NCI-H774 (cell line): ENCODE results near the gene ARPC2.
"Not testable (repeated sequence)": the region's sequence is repeated elsewhere in the genome, so short reads cannot be mapped to it uniquely, and the experiment has no call there.

Experiments used
- DNase-seq: peaks from one replicate; lab custom pipeline; 2025; lab: John Stamatoyannopoulos, UW

Gene ARPC2

GRCh38 chr2:218270721-218271486, 53.9 kb downstream of the ARPC2 start:
- DNase-seq, result no peak

GRCh38 chr2:218271487-218271797, 54.5 kb downstream of the ARPC2 start:
- DNase-seq, result no peak

GRCh38 chr2:218271865-218272530, 55.0 kb downstream of the ARPC2 start:
- no peak for DNase-seq

- DNase-seq, result peak; percentile 28
Measured at GRCh38 chr2:218272531-218273212, 55.7 kb downstream of the ARPC2 start.

- not testable (repeated sequence) for DNase-seq
Measured at GRCh38 chr2:218273214-218273907, 56.4 kb downstream of the ARPC2 start.

GRCh38 chr2:218273908-218274249, 56.9 kb downstream of the ARPC2 start:
- no peak for DNase-seq

- DNase-seq, result no peak
Measured at GRCh38 chr2:218274586-218274985, 57.6 kb downstream of the ARPC2 start.

- no peak for DNase-seq
Measured at GRCh38 chr2:218275371-218276072, 58.5 kb downstream of the ARPC2 start.

GRCh38 chr2:218276986-218277755, 60.2 kb downstream of the ARPC2 start:
- DNase-seq, result no peak

GRCh38 chr2:218277921-218278320, 60.9 kb downstream of the ARPC2 start:
- no peak for DNase-seq

GRCh38 chr2:218278531-218279360, 61.8 kb downstream of the ARPC2 start:
- DNase-seq, result no peak

- no peak for DNase-seq
Measured at GRCh38 chr2:218280260-218280870, 63.4 kb downstream of the ARPC2 start.

GRCh38 chr2:218281449-218281848, 64.5 kb downstream of the ARPC2 start:
- no peak for DNase-seq

- DNase-seq, result no peak
Measured at GRCh38 chr2:218282173-218282991, 65.4 kb downstream of the ARPC2 start.

GRCh38 chr2:218284106-218284811, 67.3 kb downstream of the ARPC2 start:
- DNase-seq, result no peak

- DNase-seq, result no peak
Measured at GRCh38 chr2:218285604-218286003, 68.6 kb downstream of the ARPC2 start.

- DNase-seq, result no peak
Measured at GRCh38 chr2:218286570-218287459, 69.8 kb downstream of the ARPC2 start.
